ENCODE measurements around the gene BMP2. TPM values are rescaled to one million over a fixed set of nuclear protein-coding genes. Genes with fewer than 3 reads are reported as not detected.

The BMP2 gene
- polyA plus RNA-seq, 3 donors, result 2.6 to 10.5 (median 4.0) TPM

DNA sequence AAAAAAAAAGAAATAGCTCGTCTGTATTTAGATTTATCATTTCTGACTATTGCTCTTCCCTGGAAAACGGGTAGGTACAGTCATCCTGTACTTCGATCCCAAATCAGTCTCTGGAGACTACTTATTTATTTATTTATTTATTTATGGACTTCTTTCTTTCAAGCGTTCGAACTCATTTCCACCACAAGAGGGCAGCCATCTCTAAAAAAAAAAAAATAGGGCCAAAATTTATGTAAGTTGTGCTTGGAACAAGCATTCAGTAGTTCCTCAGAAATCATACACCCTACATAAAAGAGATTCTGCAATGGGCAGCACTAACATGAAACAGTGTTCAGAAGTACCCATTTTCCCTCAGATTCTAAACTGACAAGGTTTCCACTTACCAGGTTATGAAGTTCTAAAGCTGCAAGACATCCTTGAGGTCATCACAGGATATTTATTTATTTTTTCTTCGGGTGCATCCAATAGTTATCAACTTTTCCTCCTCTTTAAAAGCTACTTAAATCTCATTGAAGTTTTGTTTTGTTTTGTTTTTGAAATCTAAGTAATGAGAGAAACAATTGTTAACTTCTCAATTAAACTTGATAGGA is 1.9 kb upstream of the BMP2 start:
- H3K27ac ChIP-seq (ENCODE audit: low read depth, low read length), result no peak overlapping the region
- 8 to 16% (median 14%) methylated on average over 6 of the region's 6 CpGs for WGBS, 3 donors

DNA sequence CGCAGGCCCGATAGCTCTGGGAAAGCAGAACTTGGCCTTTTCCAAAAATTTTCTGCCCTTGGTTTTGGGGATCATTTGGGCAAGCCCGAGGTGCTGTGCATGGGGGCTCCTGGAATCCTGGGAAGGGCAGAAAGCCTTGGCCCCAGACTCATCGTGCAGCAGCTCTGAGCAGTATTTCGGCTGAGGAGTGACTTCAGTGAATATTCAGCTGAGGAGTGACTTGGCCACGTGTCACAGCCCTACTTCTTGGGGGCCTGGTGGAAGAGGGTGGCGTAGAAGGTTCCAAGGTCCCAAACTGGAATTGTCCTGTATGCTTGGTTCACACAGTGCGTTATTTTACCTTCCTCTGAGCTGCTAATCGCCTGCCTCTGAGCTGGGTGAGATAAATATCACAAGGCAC is 1.1 kb upstream of the BMP2 start:
- H3K27ac ChIP-seq (ENCODE audit: low read depth, low read length), result no peak overlapping the region
- WGBS, 3 donors, result 83 to 88% (median 85%) methylated on average over 9 of the region's 9 CpGs

DNA sequence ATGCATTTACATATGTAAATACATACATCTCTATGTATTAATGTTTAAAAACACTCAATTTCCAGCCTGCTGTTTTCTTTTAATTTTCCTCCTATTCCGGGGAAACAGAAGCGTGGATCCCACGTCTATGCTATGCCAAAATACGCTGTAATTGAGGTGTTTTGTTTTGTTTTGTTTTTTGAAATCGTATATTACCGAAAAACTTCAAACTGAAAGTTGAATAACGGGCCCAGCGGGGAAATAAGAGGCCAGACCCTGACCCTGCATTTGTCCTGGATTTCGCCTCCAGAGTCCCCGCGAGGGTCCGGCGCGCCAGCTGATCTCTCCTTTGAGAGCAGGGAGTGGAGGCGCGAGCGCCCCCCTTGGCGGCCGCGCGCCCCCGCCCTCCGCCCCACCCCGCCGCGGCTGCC is 355 bp upstream of the BMP2 start:
- 1 to 2% (median 1%) methylated on average over 16 to 26 of the region's 26 CpGs for WGBS, 3 donors
- no peak overlapping the region for H3K27ac ChIP-seq (ENCODE audit: low read depth, low read length)

DNA sequence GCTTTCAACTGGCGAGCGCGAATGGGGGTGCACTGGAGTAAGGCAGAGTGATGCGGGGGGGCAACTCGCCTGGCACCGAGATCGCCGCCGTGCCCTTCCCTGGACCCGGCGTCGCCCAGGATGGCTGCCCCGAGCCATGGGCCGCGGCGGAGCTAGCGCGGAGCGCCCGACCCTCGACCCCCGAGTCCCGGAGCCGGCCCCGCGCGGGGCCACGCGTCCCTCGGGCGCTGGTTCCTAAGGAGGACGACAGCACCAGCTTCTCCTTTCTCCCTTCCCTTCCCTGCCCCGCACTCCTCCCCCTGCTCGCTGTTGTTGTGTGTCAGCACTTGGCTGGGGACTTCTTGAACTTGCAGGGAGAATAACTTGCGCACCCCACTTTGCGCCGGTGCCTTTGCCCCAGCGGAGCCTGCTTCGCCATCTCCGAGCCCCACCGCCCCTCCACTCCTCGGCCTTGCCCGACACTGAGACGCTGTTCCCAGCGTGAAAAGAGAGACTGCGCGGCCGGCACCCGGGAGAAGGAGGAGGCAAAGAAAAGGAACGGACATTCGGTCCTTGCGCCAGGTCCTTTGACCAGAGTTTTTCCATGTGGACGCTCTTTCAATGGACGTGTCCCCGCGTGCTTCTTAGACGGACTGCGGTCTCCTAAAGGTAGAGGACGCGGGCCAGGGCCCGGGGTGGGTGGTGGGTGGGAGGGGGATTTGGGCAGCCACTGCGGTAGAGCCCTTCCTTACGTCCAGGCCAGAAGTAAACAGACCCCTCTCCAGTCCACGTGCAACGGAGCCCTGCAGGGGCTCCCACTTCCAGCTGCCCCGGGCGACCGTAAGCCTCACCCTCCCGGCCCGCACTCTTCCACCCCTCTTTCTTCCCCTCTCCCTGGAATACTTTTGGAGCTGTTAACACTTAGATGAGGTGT is 998 bp downstream of the BMP2 start:
- WGBS, 3 donors, result 0 to 2% (median 1%) methylated on average over 62 to 70 of the region's 70 CpGs
- H3K27ac ChIP-seq (ENCODE audit: low read depth, low read length), result peak overlapping the region; percentile 9

DNA sequence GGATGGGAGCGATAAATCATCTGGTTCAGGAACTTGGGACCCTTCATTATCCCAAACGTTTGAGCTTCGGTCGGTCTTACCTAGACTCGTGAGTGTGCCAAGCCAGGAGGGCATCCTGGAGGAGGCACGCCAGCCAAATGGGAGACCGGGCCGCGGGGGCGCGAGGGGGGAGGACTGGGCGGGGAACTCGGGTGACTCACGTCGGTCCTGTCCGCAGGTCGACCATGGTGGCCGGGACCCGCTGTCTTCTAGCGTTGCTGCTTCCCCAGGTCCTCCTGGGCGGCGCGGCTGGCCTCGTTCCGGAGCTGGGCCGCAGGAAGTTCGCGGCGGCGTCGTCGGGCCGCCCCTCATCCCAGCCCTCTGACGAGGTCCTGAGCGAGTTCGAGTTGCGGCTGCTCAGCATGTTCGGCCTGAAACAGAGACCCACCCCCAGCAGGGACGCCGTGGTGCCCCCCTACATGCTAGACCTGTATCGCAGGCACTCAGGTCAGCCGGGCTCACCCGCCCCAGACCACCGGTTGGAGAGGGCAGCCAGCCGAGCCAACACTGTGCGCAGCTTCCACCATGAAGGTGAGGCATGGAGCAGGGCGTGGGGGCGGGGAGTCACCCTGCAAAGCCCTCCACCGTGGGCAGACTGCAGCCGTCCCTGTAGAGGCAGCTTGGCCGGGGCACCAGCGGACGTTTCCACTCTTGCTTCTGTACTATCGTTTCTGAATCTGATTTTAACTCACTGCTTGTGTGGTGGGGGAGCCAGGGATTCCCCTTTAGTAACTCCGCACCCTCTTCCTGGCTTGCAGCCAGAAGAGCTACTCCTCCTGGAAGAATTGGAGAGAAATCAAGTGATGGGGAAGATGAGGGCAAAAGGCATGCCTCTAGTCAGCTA is 2.7 kb downstream of the BMP2 start:
- no peak overlapping the region for H3K27ac ChIP-seq (ENCODE audit: low read depth, low read length)
- WGBS, 3 donors, result 4 to 15% (median 6%) methylated on average over 53 to 55 of the region's 55 CpGs

DNA sequence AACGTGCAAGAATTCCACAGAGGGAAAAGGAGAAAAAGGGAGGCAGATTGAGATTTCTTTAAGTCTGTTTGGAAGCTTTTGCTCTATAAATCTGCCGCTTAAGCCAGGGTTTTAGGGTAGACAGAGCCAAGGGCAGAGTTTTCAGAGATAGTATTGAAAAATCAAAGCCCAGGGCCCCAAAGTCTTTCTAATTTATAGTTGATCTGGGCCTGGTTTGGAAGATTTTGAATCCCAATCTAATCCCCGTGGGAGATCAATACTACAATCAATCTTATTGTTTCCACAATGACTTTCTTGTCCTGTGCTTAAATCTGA is 3.3 kb downstream of the BMP2 start:
- WGBS, 3 donors, result 31 to 48% (median 47%) methylated on average over 3 of the region's 3 CpGs
- H3K27ac ChIP-seq (ENCODE audit: low read depth, low read length), result no peak overlapping the region

DNA sequence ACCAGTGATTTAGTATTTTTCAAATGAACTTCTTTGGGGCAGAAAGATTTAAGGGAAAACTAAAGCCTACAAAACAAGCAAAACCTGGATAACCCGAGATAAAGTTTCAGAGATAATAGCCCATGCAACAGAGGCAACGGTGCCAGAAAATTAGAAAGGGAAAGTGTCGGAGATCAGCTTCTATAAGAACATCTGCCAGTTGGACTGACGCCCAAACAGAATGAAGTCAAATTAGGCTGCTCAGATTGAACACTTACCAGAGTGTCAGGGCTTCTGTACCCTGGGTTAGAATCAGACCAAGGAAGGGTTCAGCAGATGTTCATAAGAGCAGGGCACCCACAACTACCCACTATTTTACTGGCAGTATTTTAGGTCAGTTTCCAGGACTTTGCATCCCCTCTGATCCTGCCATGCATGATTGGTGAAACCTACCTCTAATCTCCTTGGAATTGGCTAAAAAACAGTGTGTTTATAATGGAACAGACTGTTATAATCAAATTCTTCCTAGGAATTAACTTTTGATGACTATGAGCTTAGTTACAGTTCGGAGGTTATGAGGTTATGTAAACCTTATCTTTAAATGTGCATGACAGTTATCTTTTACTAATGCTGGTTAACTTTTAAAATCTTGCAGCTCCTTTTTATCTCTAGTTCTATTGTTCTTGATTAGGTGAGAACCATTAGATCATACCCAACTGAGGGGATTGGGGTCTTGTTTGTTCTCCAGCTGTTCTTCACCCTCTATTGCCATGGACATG is 13.1 kb downstream of the BMP2 start:
- H3K27ac ChIP-seq (ENCODE audit: low read depth, low read length), result no peak overlapping the region
- WGBS, 3 donors, result 42 to 61% (median 61%) methylated on average over 5 of the region's 5 CpGs

DNA sequence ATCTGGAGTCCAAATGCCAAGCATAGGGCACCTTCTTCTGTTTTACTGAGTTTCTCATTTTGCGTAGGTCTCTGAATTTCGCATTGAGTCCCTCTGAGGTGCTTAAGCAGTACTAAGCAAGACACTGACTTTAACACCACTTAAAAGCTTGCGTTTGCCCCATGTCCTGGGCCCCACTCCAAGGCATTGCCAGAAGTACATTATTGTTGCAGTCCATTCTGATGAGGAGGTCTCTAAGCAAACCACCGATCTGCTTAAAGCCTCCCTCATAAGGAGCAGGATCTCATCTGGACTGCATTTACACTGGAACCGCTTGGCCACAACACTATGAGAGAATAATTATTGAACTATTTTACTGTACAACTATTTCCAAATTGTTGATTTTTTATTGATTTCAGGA is 16.3 kb downstream of the BMP2 start:
- no peak overlapping the region for H3K27ac ChIP-seq (ENCODE audit: low read depth, low read length)
- WGBS, 3 donors, result 82 to 85% (median 84%) methylated on average over 5 of the region's 5 CpGs

DNA sequence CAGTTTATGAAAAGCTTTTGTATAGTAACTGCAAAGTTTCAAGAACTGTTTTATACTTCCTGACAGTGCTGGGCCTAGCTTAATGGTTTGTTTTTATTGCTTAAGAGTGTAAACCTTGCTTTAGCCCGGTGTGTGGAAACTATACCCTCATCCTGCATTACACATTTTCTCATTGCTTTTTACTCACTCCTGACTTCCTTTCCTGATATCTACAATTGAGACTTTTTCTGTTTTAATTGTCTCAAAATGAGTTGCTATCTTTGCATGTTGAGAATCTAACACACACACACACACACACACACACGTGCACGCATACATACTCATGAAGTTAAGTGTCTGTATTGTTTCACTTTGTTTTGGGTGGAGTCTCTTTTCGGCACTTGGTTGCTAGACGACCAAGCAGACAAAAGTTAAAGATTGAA is 16.7 kb downstream of the BMP2 start:
- 31 to 72% (median 41%) methylated on average over 5 of the region's 5 CpGs for WGBS, 3 donors
- H3K27ac ChIP-seq (ENCODE audit: low read depth, low read length), result no peak overlapping the region

DNA sequence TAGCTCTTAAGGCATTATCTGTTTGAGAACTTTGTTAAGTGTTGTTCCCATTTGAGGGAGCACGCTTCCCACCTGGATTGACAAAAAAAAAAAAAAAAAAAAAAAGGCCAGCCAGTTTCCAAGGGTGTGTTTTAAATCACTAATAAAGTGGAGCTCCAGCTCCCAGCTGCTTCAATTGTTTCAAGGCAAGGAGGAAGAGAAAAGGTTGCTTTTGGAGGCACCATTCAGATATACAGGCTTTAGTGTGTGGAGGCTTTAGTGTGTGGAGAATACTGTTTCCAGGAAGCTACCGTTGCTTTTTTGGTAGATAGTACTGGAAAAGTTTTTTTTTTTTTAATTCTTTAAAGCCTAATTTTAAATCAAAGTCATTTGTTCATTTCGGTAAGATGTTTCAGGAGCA is 17.3 kb downstream of the BMP2 start:
- no peak overlapping the region for H3K27ac ChIP-seq (ENCODE audit: low read depth, low read length)
- 68 to 83% (median 79%) methylated on average over 3 of the region's 3 CpGs for WGBS, 3 donors

DNA sequence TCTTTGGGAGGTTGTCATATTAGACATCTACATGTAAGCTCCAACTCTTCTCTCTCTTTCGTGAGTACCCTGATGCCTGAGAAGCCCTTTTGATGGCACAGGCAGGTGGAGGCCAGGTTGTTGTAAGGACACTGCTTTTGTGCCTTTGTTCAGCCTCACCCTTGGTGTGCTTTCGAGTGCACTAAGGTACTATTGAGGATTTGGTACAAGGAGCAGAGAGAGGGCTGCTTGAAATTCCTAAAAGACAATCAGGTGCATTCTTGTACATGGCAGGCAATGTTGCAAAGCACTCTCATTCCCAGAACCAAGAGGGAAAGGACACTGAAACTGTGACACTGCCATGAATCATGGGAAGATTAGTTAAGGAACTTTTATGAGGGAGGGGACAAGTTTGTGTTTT is 19.1 kb downstream of the BMP2 start:
- WGBS, 3 donors, result 83 to 91% (median 89%) methylated on average over 2 of the region's 2 CpGs
- H3K27ac ChIP-seq (ENCODE audit: low read depth, low read length), result no peak overlapping the region

DNA sequence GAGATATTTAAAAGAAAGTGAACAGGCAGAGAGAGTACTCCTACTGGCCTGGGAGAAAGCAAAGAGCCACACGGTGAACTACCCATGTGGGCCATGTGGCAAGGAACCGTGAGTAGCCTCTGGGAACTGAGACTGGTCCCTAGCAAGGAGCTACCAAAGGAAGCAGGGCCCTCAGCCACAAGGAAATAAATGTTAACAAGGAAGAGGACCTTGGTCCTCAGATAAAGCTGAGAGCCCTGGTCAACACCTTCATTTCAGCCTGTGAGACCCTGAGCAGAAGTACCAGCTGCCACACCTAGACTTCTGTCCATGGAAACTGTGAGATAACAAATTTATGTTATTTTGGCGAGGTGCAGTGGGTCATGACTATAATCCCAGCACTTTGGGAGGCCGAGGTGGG is 25.3 kb downstream of the BMP2 start:
- WGBS, 3 donors, result 71 to 91% (median 89%) methylated on average over 4 of the region's 4 CpGs
- no peak overlapping the region for H3K27ac ChIP-seq (ENCODE audit: low read depth, low read length)

DNA sequence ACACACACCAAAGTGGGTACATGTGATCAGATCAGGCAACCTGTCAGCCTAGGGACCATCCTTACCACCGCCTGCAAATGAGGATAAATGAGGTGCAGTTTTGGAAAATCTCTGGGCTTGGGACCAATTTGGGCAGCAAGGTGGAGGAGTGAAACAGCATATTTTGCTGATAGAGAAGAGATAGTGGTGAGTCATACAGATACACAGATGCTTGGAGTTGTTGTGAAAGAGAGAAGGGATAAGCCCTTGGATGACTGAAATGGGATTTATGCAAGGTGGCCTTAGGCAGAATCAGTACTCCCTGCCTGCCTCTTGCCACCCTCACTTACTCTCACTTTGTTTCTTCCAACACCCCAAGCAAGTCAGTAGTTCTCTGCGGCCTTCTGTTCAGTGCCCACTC is 34.7 kb downstream of the BMP2 start:
- H3K27ac ChIP-seq (ENCODE audit: low read depth, low read length), result no peak overlapping the region
- 83 to 90% (median 90%) methylated on average over 2 of the region's 2 CpGs for WGBS, 3 donors

DNA sequence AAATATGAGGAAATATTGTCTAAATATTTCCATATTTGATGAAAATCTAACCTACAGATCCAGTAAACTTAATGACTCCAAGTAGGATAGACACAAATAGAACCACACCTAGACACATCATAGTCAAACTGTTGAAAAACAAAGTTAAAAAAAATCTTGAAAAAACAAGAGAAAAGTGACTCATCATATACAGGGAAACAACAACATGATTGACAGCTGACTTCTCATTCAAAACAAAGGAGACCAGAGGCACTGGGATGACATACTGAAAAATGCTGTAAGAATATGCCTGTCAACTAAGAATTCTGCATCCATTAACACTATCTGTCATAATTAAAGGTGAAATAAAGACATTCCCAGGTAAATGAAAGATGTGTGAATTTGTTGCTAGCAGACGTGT is 38.8 kb downstream of the BMP2 start:
- no peak overlapping the region for H3K27ac ChIP-seq (ENCODE audit: low read depth, low read length)
- 65 to 94% (median 92%) methylated on average over 1 of the region's 1 CpG for WGBS, 3 donors

DNA sequence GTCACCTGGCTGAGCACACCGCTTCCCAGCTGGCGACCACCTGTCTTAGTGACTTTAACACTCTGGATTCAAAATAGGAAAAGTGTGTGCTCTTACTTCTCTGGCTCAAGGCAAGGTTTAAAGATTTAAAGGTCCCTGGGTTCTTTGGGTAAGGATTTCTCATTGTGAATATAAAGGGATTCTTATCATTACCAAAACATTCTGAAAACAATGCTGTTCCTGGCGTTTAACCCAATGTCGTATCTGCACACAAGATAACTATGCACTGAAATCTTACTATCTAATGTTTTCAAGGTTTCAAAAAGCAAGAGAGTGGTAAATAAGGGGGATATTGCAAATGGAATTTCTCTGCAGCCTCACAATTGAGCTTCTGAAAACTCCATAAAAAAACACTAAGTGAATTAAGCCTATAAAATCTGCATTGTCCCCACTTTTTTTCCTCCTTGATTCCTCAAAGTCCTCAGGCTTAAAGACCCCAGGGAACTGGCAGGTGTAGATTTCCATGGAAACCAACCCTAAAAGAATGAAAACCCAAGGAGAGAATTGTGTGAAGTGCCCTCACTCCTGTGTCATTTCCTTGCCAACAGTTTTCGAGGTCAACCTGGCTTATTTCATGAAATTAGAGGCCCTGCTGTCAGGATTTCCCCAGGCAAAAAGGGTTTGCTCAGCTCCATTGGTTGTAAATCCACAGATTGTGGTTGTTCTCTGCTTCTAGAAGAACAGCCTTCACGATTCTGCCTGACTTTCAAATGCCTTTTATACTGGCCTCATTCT is 44.0 kb downstream of the BMP2 start:
- WGBS, 3 donors, result 41 to 59% (median 57%) methylated on average over 6 of the region's 6 CpGs
- H3K27ac ChIP-seq (ENCODE audit: low read depth, low read length), result no peak overlapping the region

DNA sequence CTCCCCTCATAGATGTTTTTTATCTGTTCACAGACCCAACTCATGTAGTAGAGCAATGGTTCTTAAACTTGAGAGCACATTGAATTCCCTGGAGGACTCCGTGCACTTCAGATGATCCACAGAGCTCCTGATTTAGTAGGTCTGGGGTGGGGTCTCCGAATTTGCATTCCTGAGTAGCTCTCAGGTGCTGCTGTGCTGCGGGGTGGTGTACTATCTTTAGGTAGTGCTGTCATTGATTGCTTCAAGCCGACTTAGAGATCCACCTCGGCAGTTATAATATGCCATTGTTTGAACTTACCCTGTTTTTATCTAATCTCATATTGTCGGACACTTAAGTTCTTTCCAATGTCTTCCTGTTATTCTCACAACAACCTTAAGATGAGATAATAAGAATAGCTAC is 45.0 kb downstream of the BMP2 start:
- H3K27ac ChIP-seq (ENCODE audit: low read depth, low read length), result no peak overlapping the region
- 39 to 66% (median 65%) methylated on average over 6 of the region's 6 CpGs for WGBS, 3 donors

DNA sequence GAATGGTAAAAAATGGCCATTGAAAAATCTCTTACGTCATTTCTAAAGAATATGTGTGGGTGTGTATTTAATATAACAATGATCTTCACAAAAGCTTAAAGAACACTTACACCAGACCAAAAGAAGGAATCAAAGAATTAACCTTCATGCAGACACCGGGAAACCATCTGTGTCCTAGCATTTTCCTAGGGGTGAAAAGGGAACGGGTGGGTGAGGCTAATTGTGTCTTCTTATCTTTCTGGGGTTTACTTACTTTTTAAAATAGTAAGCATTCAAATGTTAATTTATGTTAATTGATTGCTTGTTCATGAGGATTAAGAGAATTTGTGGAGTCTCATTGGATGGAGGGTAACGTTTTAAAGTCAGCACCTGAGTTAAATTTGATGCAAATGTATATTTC is 47.5 kb downstream of the BMP2 start:
- WGBS, 3 donors, result 31 to 48% (median 46%) methylated on average over 4 of the region's 4 CpGs
- H3K27ac ChIP-seq (ENCODE audit: low read depth, low read length), result no peak overlapping the region
